ENCODE data around the gene FRMPD4.

The FRMPD4 gene

GRCh38 chrX:12719837-12720236, 581.6 kb downstream of the FRMPD4 start:
- in situ Hi-C loops (cut with MboI; ENCODE audit: low sequenced_read_pairs, unreplicated experiment): loop anchor here (25.0 kb wide), 1 partner anchor 633 kb away; no protein-coding TSS in a partner anchor
- TF ChIP-seq, protein P1, sequence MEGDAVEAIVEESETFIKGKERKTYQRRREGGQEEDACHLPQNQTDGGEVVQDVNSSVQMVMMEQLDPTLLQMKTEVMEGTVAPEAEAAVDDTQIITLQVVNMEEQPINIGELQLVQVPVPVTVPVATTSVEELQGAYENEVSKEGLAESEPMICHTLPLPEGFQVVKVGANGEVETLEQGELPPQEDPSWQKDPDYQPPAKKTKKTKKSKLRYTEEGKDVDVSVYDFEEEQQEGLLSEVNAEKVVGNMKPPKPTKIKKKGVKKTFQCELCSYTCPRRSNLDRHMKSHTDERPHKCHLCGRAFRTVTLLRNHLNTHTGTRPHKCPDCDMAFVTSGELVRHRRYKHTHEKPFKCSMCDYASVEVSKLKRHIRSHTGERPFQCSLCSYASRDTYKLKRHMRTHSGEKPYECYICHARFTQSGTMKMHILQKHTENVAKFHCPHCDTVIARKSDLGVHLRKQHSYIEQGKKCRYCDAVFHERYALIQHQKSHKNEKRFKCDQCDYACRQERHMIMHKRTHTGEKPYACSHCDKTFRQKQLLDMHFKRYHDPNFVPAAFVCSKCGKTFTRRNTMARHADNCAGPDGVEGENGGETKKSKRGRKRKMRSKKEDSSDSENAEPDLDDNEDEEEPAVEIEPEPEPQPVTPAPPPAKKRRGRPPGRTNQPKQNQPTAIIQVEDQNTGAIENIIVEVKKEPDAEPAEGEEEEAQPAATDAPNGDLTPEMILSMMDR (IDR thresholded peaks at IDR 0.05; ENCODE audit: borderline replicate concordance, control extremely low read depth, extremely low read depth, insufficient read depth, missing control alignments): no peak
- no peak for DNase-seq (ENCODE audit: low spot score)

GRCh38 chrX:12721042-12721441, 582.8 kb downstream of the FRMPD4 start:
- TF ChIP-seq, protein P1 (IDR thresholded peaks at IDR 0.05; ENCODE audit: borderline replicate concordance, control extremely low read depth, extremely low read depth, insufficient read depth, missing control alignments): no peak
- DNase-seq (ENCODE audit: low spot score): no peak
- in situ Hi-C loops (cut with MboI; ENCODE audit: low sequenced_read_pairs, unreplicated experiment): loop anchor here (25.0 kb wide), 1 partner anchor 634 kb away; no protein-coding TSS in a partner anchor

DNA sequence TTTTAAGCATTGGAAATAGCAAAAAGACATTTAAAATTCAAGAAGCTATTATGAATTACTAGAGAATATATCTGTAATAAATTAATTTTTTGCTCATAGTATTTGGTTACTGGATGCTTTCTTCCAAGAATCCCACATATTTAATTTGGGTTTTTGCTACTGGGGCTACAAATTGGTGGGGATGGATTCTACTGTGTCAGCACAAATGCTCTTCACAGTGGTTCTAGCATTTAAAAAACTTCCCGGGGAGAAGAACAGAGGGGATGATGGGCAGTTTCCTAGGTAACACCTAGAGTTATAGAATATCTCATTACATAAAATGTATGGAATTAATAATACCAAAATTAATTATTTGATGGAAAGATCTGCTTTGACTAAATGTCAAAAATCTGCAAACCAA, 584.0 kb downstream of the FRMPD4 start:
- in situ Hi-C loops (cut with MboI; ENCODE audit: low sequenced_read_pairs, unreplicated experiment): loop anchor here (25.0 kb wide), 1 partner anchor 635 kb away; no protein-coding TSS in a partner anchor
- TF ChIP-seq, protein P1 (IDR thresholded peaks at IDR 0.05; ENCODE audit: borderline replicate concordance, control extremely low read depth, extremely low read depth, insufficient read depth, missing control alignments): no peak
- DNase-seq (ENCODE audit: low spot score): no peak

- TF ChIP-seq, protein P1 (IDR thresholded peaks at IDR 0.05; ENCODE audit: borderline replicate concordance, control extremely low read depth, extremely low read depth, insufficient read depth, missing control alignments): no peak
- in situ Hi-C loops (cut with MboI; ENCODE audit: low sequenced_read_pairs, unreplicated experiment): no loop called here
- no peak for DNase-seq (ENCODE audit: low spot score)
Measured at GRCh38 chrX:12741416-12741815, 603.1 kb downstream of the FRMPD4 start.

- TF ChIP-seq, protein P1 (IDR thresholded peaks at IDR 0.05; ENCODE audit: borderline replicate concordance, control extremely low read depth, extremely low read depth, insufficient read depth, missing control alignments): no peak
- no peak for DNase-seq (ENCODE audit: low spot score)
- in situ Hi-C loops (cut with MboI; ENCODE audit: low sequenced_read_pairs, unreplicated experiment): no loop called here
Measured at GRCh38 chrX:12747433-12747832, 609.2 kb downstream of the FRMPD4 start.

DNA sequence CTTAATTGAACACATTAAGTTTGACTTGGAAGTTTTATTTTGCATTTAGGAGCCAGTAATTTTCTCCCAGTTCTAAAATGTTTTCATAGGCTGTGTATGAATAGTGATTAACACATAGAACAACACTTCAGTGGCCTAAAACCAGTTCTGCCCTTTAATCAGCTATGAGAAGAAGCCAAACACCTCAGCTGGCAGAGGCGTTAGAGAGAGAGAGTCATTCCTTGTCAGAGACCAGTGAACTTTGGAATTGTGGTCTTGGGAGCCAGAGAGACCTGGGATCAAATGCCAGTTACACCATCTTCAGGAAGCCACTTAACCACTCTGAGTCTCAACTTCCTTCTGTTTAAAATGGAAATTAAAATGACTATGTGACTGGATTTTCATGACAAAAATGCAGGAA, 613.6 kb downstream of the FRMPD4 start:
- TF ChIP-seq, protein P1 (IDR thresholded peaks at IDR 0.05; ENCODE audit: borderline replicate concordance, control extremely low read depth, extremely low read depth, insufficient read depth, missing control alignments): no peak
- in situ Hi-C loops (cut with MboI; ENCODE audit: low sequenced_read_pairs, unreplicated experiment): no loop called here
- DNase-seq (ENCODE audit: low spot score): no peak
